Neural progenitor cell (in vitro differentiated cells): ENCODE measurements around the gene IGSF21.

Source experiments
- EZH2 ChIP-seq: fragments of 200-600 bp; sonication (generic); IDR thresholded peaks from 2 replicates; pipeline ENCODE4 v1.6.1; 2017; ENCODE audit warnings: antibody characterized with exemption, mild to moderate bottlenecking, moderate library complexity
- TF ChIP-seq, protein P1 (sequence below): fragments of 200-600 bp; sonication (generic); IDR thresholded peaks from 2 replicates; pipeline ENCODE4 v1.5.1; 2017; ENCODE audit warnings: antibody characterized with exemption, mild to moderate bottlenecking

DNA sequence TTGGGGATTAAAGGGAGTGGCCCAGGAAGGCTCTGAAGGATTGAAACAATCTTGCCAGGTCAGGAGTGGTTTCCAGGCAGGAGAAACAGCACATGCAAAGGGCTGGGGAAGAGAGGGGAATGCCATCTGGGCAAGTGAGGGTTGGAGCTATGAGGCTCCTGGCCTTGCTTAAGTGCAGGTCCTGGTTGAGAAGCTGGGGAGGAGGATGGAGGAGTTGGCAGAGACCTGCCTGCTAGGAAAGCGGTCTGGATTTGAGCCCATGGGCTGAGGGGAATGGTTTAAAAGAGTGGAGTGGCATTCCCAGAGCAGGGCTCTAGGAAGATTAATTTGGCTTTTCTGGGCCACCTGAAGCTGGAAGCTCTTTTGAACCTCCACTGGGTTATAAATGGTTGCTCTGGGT is 9.2 kb downstream of the IGSF21 start:
- TF ChIP-seq, protein P1, sequence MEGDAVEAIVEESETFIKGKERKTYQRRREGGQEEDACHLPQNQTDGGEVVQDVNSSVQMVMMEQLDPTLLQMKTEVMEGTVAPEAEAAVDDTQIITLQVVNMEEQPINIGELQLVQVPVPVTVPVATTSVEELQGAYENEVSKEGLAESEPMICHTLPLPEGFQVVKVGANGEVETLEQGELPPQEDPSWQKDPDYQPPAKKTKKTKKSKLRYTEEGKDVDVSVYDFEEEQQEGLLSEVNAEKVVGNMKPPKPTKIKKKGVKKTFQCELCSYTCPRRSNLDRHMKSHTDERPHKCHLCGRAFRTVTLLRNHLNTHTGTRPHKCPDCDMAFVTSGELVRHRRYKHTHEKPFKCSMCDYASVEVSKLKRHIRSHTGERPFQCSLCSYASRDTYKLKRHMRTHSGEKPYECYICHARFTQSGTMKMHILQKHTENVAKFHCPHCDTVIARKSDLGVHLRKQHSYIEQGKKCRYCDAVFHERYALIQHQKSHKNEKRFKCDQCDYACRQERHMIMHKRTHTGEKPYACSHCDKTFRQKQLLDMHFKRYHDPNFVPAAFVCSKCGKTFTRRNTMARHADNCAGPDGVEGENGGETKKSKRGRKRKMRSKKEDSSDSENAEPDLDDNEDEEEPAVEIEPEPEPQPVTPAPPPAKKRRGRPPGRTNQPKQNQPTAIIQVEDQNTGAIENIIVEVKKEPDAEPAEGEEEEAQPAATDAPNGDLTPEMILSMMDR: no peak
- no peak for TF ChIP-seq EZH2
